ENCODE measurements around the gene BMPR1B. TPM values are rescaled to one million over a fixed set of nuclear protein-coding genes. Genes with fewer than 3 reads are reported as not detected.

BMPR1B gene
- total and polyA plus RNA-seq, 2 of the 8 experiments (the other 6 are each of a cell fraction or from before 2014, with no cell fraction given): 0.14 to 1.1 TPM

- Histone ChIP-seq H3K18ac (ENCODE audit: extremely low read depth, low read length) (no peak overlapping the region), H3K14ac (ENCODE audit: insufficient read length) (no peak overlapping the region), H4K5ac (ENCODE audit: insufficient read length, low read depth, low read length) (no peak overlapping the region), H3K4me2 (ENCODE audit: insufficient read depth in 1 of 2, low read depth in 2 of 2, low read length in 2 of 2) (no peak overlapping the region), H3K9me3 (ENCODE audit: insufficient read depth in 2 of 2, low read depth in 1 of 2, low read length in 1 of 2) (peaks cover 14 to 18% of the 10 kb centered on the region in 2 experiments; a peak in 3 of 4 replicates), H2BK15ac (ENCODE audit: low read length) (no peak overlapping the region), H3K36me3 (ENCODE audit: control insufficient read depth in 2 of 4, insufficient read depth in 4 of 4, low read length in 3 of 4) (peaks cover 0 to 4% (median 2%) of the 10 kb centered on the region in 4 experiments; a peak in 1 of 8 replicates), H2AFZ (ENCODE audit: low read length) (no peak overlapping the region), H3K27me3 (replicated peaks in 1 of 4; ENCODE audit: control insufficient read depth in 3 of 4, extremely low read depth in 1 of 4, insufficient read depth in 3 of 4, low read length in 3 of 4) (no peaks in the 10 kb centered on the region), H4K91ac (replicated peaks; ENCODE audit: insufficient read length, low read length) (no peak overlapping the region), H3K27ac (ENCODE audit: low read depth, low read length) (no peak overlapping the region), H3K9ac (replicated peaks in 1 of 4; ENCODE audit: extremely low read depth in 1 of 4, low read depth in 3 of 4, low read length in 3 of 4) (no peak overlapping the region), H2BK20ac (ENCODE audit: low read length) (no peak overlapping the region), H3K23ac (ENCODE audit: insufficient read length) (no peak overlapping the region), H2BK120ac (replicated peaks; ENCODE audit: low read depth, low read length) (no peak overlapping the region), H3K4me3 (ENCODE audit: extremely low read depth in 1 of 4, insufficient read depth in 2 of 4, low read depth in 3 of 4, low read length in 4 of 4) (no peak overlapping the region), H2BK5ac (ENCODE audit: low read depth, low read length) (no peak overlapping the region), H4K8ac (ENCODE audit: extremely low read depth, insufficient read depth, low read length) (no peak overlapping the region), H3K4me1 (replicated peaks in 1 of 4; ENCODE audit: control insufficient read depth in 3 of 4, insufficient read depth in 4 of 4, low read length in 3 of 4) (peaks cover 0 to 2% (median 0%) of the 10 kb centered on the region in 4 experiments; a peak in 1 of 7 replicates), H3K56ac (replicated peaks; ENCODE audit: insufficient read length, low read depth, low read length) (no peak overlapping the region), H3K79me2 (ENCODE audit: control insufficient read depth in 1 of 2, insufficient read depth in 2 of 2, low read length in 2 of 2) (no peaks in the 10 kb centered on the region), H3K4ac (replicated peaks; ENCODE audit: insufficient read length, low read depth, low read length) (no peak overlapping the region), H3K23me2 (ENCODE audit: low read depth, low read length) (no peaks in the 10 kb centered on the region), H2AK5ac (ENCODE audit: low read depth, low read length) (no peak overlapping the region), H3K79me1 (ENCODE audit: low read depth, low read length) (no peaks in the 10 kb centered on the region), H4K20me1 (replicated peaks in 1 of 2; ENCODE audit: control insufficient read depth in 1 of 2, insufficient read depth in 2 of 2, low read length in 2 of 2) (no peaks in the 10 kb centered on the region), H2BK12ac (ENCODE audit: low read depth, low read length) (no peak overlapping the region)
- DNase-seq (ENCODE audit: low read depth in 1 of 2, low spot score in 2 of 2): no peak
- POLR2A ChIA-PET (ENCODE audit: partially characterized antibody): no interaction called here
- no peak for FAIRE-seq
- WGBS, 2 experiments (ENCODE audit: extremely low coverage in 1 of 2, insufficient coverage in 1 of 2, insufficient read length in 1 of 2, insufficient replicate concordance in 2 of 2, low coverage in 1 of 2, low lambda C conversion rate in 2 of 2, missing lambda C conversion rate in 1 of 2): 87% methylated on average over 5 of the region's 5 CpGs; no CpG with 5 or more reads in 1 of the 2 experiments
- CTCF ChIA-PET (ENCODE audit: partially characterized antibody): interaction anchor here (0.9 to 2.5 kb wide), 3 partner anchors 11 to 17 kb away, joined by 3 to 7 read pairs (median 3); no protein-coding TSS in a partner anchor
- TF ChIP-seq E2F6 (IDR thresholded peaks at IDR 0.05) (no peak), JUN (IDR thresholded peaks at IDR 0.05; ENCODE audit: low read depth, low read length) (no peak), RNF2 (IDR thresholded peaks at IDR 0.05; ENCODE audit: borderline replicate concordance, low read depth, low read length, missing control alignments, poor library complexity, severe bottlenecking) (no peak)
Measured at GRCh38 chr4:95141361-95141760, 383.6 kb downstream of the BMPR1B start.

All from H1 (cell line).